NCI-H1105 (cell line): ENCODE data around the gene SPINT3.
A peak's percentile ranks its signal among the peaks of the same experiment; 100 is the strongest.
"Not testable (repeated sequence)": the region's sequence is repeated elsewhere in the genome, so short reads cannot be mapped to it uniquely, and the experiment has no call there.

ENCODE experiments used
- DNase-seq: peaks from one replicate; lab custom pipeline; 2025; lab: John Stamatoyannopoulos, UW

Gene SPINT3

DNA sequence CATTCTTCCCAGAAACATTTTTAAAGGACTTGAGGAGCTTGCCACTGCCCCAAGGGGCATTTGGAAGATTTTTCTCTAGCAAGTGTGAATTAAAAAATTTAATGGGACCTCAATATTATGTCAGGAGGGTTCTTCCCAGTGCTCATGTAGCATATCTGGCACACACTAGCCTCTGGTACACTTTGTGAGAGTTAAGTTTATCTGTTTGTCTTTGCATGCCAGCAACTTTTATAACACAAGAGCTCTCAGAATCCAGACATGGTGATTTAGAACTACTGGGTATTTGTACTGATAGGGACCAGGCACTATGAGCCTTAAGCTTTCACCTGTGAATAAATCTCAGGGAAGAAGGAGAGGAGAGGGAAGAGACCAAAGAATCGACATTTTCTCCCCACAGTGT, 12.9 kb downstream of the SPINT3 start:
- DNase-seq = no peak

DNA sequence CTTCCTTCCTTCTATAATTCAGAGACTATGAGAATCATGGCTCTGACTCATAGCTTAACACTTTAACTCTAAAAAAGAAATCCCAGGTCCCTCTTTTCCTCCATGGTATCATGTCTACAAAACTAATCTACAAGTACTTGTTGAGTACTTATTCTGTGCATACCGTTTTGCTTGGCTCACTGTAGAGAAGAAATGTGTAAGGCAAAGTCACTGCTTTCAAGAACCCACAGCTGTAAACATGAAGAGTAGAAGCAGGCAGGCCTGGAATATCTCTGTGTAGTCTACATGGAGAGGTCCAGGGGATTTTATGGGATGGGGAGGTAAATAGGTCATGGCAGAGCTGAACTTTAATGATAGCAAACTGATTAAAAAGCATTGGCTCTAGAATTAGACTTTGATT, 13.8 kb downstream of the SPINT3 start:
- no peak for DNase-seq

DNA sequence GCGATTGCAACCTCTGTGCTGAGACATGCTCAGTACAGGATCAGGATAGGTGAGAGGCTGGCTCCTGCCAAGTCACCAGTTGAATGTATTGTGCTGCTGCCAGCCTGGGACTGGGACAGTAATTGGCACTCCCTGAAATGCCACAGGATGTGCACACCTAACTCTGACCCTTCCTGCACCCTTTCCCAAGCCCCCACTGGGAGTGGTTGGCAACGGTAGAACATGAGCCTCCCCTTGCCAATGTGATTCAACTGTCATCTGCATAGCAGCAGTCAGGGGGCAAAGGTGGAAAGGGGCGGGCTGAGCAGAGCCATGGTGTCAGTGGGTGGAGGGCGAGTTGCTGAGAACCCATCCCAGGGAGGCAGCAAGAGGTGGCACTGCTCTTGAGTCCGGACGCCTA, 15.4 kb downstream of the SPINT3 start:
- DNase-seq = no peak

DNA sequence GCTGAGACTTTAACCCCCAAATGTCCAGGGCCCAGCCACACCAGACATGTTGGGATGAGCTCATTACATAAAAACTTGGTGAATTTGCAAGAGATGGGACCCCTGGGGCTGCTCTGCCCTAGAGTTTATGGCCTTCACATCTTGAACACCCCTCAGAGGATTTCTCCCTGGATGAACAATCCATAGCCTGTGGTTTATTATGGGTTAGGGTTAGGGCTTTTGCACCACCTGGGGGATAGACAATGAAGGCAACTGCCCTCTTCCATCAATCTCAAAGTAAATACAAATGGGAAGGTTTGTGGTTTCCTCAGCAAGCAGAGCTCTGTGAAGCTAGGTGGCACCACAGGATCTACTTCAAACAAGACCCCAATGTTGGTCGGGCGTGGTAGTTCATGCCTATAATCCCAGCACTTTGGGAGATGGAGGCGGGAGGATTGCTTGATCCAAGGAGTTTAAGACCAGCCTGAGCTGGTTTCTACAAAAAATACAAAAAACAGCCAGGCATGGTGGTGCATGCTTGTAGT, 17.4 kb downstream of the SPINT3 start:
- no peak for DNase-seq

DNA sequence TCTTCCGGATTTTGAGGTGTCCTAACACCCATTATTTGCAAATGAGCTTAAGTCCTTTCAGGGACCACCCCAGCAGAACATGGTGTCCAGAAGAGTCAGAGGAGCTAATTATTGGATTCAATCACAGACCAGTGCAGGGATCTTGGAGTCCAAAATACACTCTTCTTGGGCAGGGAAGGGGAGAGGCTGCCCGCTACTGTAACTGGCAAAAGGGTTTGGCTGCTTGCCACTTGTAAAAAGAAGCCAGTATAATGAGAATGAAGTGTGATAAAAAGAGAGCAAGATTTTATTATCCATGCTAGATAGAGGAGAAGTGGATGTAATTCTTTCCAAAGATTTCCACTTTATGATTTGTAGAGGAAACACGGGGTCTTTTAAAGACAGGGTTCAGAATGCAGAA, 19.3 kb downstream of the SPINT3 start:
- no peak for DNase-seq

DNA sequence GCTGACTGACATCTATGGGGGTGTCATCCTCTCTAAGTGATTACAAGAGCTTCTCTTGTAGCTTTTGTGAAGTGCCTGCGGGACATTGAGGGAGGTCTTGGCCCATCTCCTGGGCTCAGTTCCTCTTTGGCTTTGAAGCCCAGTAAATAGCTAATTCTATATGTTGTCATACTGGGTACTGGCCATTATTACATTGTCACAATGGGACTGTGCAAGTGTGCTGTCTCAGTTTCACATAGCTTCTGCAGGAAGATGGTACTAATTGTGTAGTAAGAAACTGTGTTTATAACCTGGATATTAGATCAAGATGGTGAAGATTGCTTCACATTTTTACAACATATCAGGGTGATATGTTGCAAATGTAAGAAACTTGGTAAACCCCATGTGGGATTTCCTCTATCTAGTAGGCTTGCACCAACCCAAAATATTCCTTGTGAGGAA, 19.9 kb downstream of the SPINT3 start:
- no peak for DNase-seq

DNA sequence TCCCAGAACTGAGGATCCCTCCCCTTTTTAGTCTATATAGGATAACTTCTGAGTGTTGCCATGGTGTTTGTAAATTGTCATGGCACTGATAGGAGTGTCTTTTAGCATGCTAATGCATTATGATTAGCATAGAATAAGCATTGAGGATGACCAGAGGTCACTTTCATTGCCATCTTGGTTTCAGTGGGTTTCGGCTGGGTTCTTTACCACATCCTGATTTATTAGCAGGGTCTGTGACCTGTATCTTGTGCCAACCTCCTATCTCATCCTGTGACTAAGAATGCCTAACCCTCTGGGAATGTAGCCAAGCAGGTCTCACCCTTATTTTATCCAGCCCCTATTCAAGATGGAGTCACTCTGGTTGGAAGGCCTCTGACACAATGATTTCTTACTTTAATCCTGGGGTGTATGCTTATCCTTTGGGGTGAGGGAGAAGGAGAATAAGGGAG, 26.3 kb downstream of the SPINT3 start:
- no peak for DNase-seq

DNA sequence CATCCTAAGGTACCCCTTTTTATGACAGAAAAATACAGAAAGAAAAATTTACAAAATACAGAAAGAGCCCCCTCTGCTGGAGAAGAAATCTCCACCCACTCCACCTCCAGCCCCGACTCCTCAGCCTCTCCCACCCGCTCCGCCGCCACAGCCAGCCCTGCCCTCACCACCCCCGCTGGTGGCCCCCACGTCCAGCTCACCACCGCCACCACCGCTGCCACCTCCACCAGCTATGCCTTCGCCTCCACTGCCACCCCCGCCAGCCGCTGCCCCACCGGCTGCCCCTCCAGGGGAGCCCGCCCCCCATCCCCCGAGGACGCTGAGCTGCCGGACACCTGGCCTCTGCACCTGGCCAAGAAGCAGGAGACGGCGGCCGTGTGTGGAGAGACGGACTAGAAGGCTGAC, 28.2 kb downstream of the SPINT3 start:
- DNase-seq = no peak

DNA sequence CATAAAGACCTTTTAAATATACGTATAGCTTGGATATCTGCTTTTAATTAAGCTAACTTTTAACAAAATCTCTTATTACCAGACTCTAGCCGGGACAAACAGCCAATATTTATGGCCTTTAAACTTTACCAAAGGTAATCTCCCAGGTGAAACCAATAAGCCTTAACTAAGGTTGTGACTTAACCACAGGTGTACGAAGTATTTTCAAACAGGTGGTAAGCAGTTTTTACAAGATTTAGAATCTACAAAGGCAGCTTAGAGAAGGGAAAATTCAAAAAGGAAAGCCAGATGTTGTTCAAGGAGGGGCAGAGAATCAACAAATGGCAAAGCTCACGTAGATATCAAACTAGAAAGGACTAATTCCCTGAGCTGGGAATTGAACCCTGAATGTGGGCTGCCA, 30.0 kb downstream of the SPINT3 start:
- DNase-seq = no peak

DNA sequence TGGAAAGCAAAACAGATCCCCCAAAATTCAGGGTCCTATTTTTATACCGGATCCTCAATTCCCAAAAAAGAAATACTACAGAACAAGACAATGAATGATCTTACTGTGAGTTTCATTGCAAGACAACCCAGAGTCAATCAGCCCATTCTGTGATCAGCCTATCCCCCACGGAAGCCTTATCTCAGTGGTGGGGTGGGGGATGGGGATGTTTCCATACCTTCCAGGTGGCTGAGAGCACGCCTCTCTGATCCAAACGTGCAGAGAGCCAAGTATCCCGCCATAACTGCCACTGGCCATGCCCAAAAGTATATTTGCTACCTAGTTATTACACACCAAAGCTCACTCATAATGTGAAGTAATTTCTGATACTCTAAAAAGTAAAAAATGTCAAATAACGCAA, 30.7 kb downstream of the SPINT3 start:
- DNase-seq = no peak

DNA sequence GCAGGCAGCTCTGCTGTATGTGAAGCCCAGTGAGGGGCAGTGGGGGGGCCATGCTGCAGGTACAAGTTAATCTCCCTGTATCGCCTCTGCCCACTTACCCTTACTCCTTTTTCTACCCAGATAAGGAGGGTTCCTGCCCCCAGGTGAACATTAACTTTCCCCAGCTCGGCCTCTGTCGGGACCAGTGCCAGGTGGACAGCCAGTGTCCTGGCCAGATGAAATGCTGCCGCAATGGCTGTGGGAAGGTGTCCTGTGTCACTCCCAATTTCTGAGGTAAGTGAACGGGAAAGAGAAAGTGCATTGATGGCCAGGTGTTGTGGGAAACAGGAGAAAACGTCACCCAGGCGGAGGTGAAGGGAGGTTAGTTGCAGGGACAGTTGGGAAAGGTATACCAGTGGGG, 35.6 kb downstream of the SPINT3 start:
- DNase-seq = no peak

DNA sequence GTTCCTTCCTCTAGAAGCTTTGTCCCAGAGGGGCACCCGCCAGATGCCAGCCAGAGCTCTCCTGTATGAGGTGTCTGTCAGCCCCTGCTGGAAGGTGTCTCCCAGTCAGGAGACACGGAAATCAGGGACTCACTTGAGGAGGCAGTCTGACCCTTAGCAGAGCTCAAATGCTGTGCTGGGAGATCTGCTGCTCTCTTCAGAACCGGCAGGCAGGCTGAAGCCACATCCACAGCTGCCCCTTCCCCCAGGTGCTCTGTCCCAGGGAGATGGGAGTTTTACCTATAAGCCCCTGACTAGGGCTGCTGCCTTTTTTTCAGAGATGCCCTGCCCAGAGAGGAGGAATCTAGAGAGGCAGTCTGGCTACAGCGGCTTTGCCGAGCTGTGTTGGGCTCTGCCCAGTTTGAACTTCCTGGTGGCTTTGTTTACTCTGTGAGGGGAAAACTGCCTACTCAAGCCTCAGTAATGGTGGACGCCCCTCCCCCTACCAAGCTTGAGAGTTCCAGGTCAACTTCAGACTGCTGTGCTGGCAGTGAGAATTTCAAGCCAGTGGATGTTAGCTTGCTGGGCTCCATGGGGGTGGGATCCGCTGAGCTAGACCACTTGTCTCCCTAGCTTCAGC, 37.8 kb downstream of the SPINT3 start:
- DNase-seq = not testable (repeated sequence)

DNA sequence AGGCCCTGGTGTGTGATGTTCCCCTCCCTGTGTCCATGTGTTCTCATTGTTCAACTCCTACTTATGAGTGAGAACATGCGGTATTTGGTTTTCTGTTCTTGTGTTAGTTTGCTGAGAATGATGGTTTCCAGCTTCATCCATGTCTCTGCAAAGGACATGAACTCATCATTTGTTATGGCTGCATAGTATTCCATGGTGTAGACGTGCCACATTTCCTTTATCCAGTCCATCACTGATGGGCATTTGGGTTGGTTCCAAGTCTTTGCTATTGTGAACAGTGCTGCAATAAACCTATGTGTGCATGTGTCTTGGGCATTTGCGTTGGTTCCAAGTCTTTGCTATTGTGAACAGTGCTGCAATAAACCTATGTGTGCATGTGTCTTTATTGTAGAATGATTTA, 43.1 kb downstream of the SPINT3 start:
- DNase-seq = not testable (repeated sequence)

DNA sequence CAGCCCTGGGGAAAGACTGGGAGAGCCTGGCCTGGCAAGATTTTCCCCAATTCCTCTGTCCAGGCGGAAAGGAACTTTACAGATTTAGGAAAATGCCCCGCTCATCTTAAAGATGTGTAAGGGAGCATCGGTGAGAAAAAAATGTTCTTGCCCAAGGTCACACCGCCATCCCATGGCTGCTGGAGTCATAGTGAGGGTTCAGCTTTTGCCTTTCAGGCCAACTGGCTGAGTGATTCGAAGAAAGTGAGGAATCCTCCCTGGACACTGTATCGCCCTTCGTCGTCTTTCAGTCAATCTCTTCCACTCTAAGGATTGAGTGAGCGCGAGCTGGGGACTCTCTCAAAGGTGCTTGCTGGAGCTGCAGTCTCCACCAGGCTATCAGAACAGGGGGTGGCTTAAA, 44.5 kb downstream of the SPINT3 start:
- DNase-seq = no peak

DNA sequence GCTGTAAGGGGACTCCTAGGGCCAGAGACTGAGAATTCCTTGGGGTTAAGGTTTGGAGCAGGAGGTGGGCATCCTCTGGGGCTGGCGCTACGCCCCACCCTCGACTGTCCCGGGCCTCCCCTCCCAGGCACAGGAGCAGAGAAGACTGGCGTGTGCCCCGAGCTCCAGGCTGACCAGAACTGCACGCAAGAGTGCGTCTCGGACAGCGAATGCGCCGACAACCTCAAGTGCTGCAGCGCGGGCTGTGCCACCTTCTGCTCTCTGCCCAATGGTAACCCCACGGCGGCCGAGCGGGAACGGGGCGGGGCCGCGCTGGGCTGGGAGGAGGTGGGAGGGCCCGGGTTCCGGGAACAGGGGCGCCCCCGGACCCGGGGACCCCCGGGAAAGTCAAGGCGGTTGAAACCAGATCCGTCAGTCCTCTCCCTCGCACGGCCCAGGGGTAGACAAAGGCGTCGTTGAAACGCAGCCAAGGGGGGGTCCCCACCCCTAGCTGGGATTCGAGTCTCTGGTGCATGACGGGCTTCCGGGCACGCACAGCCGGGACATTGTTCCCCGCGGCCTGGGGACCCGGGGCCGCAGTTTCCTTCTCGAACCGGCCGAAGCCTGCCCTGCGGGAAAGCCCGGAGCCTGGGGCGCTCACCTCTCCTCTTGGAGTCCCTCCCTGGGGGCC, 45.0 kb downstream of the SPINT3 start:
- DNase-seq = peak; percentile 81

DNA sequence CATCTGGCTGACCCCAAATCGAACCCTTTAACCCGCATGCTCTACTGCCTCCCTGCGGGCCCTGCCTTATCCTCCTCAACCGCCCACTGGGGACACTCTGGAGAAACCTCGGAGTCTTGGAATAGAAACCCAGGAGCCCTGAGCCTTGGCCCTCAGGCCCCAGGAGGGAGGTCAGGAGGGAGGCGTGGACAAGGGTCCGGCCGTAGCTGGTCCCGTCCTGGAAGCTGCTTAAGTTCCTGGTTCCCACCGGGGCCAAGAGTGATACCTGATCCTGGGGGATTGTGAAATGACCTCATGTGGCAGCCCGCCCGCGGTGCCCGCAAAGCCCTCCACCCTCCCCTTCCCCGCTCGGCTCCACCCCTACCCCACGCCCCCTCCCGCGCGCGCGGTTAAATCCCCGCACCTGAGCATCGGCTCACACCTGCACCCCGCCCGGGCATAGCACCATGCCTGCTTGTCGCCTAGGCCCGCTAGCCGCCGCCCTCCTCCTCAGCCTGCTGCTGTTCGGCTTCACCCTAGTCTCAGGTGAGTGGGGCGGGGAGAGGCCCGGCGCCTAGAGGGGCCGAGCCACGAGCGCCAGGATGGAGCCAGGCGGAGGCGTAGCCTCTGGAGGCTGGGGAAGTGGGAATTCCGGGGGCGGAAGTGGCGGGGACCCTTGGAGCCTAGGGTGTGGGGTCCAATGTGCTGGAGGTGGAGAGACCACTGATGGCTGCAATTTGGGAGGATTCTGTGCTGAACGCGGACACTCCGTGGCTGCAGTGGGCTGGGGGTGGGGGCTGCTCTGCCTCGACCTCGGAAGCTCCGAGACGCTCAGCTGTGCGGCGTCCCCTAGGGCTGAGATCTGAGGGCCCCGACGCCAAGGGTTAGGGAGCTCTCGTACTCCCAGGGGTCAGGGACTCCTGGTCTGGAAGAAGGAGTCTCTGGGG, 45.8 kb downstream of the SPINT3 start, which contains the start of gene WFDC2:
Gene WFDC2, plus strand, starts transcription at position 418 of the 926 bp plus-strand sequence. Its CDS starts 29 bp downstream, at position 447.
- DNase-seq = peak; percentile 74

DNA sequence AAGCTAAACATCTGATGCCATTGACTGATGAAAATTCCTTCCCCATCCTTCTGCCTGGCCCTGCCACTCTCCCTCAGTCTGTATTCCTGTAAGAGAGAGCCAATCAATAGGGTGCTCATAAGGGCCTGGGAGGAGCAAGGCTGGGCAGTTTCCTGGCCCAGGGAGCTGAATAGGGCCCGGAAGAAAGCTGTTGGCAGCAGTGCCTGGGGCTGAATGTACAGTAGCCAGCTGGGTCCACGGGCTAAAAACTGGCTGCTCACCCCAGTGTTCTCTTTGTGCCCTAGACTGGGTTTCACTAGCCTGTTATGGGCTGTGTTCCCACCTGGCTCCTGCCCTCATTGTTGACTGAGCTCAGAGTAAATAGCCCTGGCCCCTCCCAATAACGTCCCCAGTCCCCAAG, 47.6 kb downstream of the SPINT3 start:
- no peak for DNase-seq

DNA sequence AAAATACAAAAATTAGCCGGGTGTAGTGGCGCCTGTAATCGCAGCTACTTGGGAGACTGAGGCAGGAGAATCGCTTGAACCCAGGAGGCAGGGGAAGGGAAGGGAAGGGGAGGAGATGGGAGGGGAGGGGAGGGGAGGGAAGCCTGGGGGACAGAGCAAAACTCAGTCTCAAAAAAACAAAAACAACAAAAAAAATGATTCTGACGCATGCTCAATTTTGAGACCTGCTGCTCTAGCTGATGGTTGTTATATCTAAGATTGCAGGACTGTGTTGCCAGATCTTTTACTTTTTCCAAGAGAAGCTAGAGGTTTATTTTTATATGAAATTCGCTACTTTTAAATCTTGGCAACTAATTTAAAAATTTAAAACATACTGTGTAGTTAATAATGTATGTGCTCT, 48.2 kb downstream of the SPINT3 start:
- DNase-seq = no peak

DNA sequence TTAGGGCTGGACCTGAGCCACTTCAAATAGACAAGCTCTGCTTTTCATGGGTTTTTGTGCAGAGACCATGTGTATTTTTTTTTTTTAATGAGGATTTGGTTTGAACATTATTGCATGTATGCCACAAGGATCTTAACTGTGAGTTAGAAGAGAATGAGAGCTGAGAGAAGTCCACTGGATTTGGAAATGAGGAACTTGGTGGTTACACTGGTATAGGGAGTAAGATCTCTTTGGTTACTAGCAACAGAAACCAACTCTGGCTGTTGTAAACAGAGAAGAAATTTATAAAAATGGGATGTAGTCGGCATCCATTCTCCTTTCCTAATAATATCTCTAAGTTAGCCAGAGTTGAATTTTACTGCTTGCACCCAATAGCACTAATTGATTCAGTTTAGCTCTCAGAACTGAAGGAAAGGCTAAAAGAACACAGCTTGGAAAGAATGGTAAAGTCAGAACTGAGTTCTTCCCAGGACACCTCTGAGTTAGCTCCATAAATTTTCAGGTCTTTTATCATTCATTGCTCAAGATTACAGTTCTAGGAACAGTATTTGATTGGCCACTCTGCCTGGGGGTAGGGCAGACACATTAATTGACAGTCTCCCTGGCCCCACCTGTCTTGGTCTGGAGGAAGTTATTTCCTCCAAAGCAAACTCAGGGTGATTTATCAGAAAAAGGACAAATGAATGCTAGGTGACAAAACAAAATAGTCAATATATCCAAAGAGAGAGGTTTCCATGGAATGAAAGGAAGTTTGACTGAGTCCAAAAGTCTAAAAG, 49.7 kb downstream of the SPINT3 start:
- no peak for DNase-seq

DNA sequence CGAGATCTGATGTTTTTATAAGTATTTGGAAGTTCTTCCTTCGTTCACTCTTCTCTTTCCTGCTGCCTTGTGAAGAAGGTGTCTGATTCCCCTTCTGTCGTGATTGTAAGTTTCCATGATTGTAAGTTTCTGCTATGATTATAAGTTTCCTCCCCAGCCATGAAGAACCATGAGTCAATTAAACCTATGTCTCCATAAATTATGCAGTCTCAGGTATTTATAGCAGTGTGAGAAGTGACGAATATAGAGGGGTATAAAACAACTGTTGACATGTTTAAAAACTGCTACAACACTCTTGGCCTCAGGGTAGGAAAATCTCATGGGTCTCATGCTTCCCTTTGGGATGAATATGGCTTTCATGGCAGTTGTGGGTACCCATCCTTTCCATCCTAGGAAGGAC, 51.7 kb downstream of the SPINT3 start:
- no peak for DNase-seq

DNA sequence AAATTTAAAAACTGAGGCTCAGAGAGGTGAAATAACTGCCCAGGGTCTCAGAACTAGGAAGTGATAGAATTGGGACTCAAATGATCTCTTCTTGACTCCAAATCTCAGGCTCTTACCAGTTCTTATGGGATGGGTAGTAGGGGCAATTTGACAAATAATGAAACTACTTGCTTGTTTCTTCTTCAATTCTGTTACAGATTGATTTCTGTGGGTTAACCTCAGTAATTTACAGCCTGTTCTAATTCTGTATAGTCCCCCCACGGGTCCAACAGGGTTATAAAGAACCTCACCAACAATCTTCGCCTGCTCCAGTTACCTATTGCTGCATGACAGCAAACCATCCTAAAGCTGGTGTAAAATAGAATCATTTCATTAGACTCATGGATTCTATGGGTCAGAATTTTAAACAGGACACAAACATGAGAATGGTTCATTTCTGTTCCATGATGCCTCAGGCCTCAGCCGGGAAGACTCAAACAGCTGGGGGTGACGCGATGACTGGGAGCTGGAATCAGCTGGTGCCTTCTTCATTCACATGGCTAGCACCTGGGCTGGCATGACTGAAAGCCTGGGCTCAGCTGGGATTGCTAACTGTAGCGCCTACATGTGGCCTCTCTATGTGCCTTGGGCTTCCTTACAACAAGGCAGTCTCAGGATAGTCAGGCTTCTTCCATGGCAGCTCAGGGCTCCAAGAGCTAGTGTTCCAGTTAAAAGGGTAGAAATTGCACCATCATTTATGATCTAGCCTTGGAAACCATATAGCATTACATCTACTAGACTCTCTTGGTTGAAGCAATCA, 52.5 kb downstream of the SPINT3 start:
- DNase-seq = no peak
